ENCODE data around the gene TENT4B. TPM values are rescaled to one million over a fixed set of nuclear protein-coding genes. Genes with fewer than 3 reads are reported as not detected.

The TENT4B gene
- total and polyA plus RNA-seq, 2 experiments from 2014 or later, result 7.7 to 14.8 TPM

- H3K4me2 ChIP-seq, result no peak overlapping the region
- H3K36me3 ChIP-seq (replicated peaks; ENCODE audit: insufficient read depth, low read depth), result no peaks in the 10 kb centered on the region
- no peaks in the 10 kb centered on the region for H3K27me3 ChIP-seq
- no peaks in the 10 kb centered on the region for H4K20me1 ChIP-seq (ENCODE audit: insufficient read depth, poor library complexity, severe bottlenecking)
- H3K27ac ChIP-seq, result no peak overlapping the region
- H2AFZ ChIP-seq, result no peak overlapping the region
- TF ChIP-seq CTCF (IDR thresholded peaks at IDR 0.05; ENCODE audit: poor library complexity) (no peak), EZH2 (IDR thresholded peaks at IDR 0.05; ENCODE audit: borderline replicate concordance) (no peak), EZH2phosphoT487 (IDR thresholded peaks at IDR 0.05; ENCODE audit: low read depth, severe bottlenecking, unreplicated experiment) (no peak)
- no peak for DNase-seq (ENCODE audit: low spot score)
- H3K4me3 ChIP-seq, result no peak overlapping the region
- WGBS (ENCODE audit: low lambda C conversion rate, missing lambda C conversion rate), result 98% methylated on average over 13 of the region's 13 CpGs
- no peaks in the 10 kb centered on the region for H3K9me2 ChIP-seq (replicated peaks; ENCODE audit: insufficient read depth)
- H3K9me3 ChIP-seq (ENCODE audit: low read depth), result no peaks in the 10 kb centered on the region
- peaks cover 16% of the 10 kb centered on the region for H3K4me1 ChIP-seq (ENCODE audit: insufficient read depth)
- H3K79me2 ChIP-seq, result no peaks in the 10 kb centered on the region
These were observed 116.1 kb downstream of the TENT4B start for GRCh38 chr16:50269061-50269705.

- Histone ChIP-seq H2AFZ (no peak overlapping the region), H3K27ac (no peak overlapping the region), H3K4me2 (no peak overlapping the region), H4K20me1 (ENCODE audit: insufficient read depth, poor library complexity, severe bottlenecking) (no peaks in the 10 kb centered on the region), H3K9me3 (ENCODE audit: low read depth) (no peaks in the 10 kb centered on the region), H3K36me3 (replicated peaks; ENCODE audit: insufficient read depth, low read depth) (no peaks in the 10 kb centered on the region), H3K4me3 (no peak overlapping the region), H3K27me3 (no peaks in the 10 kb centered on the region), H3K4me1 (ENCODE audit: insufficient read depth) (peaks cover 16% of the 10 kb centered on the region), H3K9me2 (replicated peaks; ENCODE audit: insufficient read depth) (no peaks in the 10 kb centered on the region), H3K79me2 (no peaks in the 10 kb centered on the region)
- no peak for DNase-seq (ENCODE audit: low spot score)
- 90% methylated on average over 12 of the region's 12 CpGs for WGBS (ENCODE audit: low lambda C conversion rate, missing lambda C conversion rate)
- TF ChIP-seq EZH2 (IDR thresholded peaks at IDR 0.05; ENCODE audit: borderline replicate concordance), result no peak
- no peak for TF ChIP-seq EZH2phosphoT487 (IDR thresholded peaks at IDR 0.05; ENCODE audit: low read depth, severe bottlenecking, unreplicated experiment)
- TF ChIP-seq CTCF (IDR thresholded peaks at IDR 0.05; ENCODE audit: poor library complexity), result no peak
These were observed 116.8 kb downstream of the TENT4B start for GRCh38 chr16:50269769-50270509.

- no peak overlapping the region for H2AFZ ChIP-seq
- DNase-seq (ENCODE audit: low spot score), result no peak
- H3K4me3 ChIP-seq, result no peak overlapping the region
- H4K20me1 ChIP-seq (ENCODE audit: insufficient read depth, poor library complexity, severe bottlenecking), result no peaks in the 10 kb centered on the region
- H3K27me3 ChIP-seq, result no peaks in the 10 kb centered on the region
- peaks cover 16% of the 10 kb centered on the region for H3K4me1 ChIP-seq (ENCODE audit: insufficient read depth)
- 92% methylated on average over 13 of the region's 13 CpGs for WGBS (ENCODE audit: low lambda C conversion rate, missing lambda C conversion rate)
- no peak overlapping the region for H3K27ac ChIP-seq
- no peaks in the 10 kb centered on the region for H3K36me3 ChIP-seq (replicated peaks; ENCODE audit: insufficient read depth, low read depth)
- H3K79me2 ChIP-seq, result no peaks in the 10 kb centered on the region
- H3K9me2 ChIP-seq (replicated peaks; ENCODE audit: insufficient read depth), result no peaks in the 10 kb centered on the region
- no peaks in the 10 kb centered on the region for H3K9me3 ChIP-seq (ENCODE audit: low read depth)
- no peak overlapping the region for H3K4me2 ChIP-seq
- TF ChIP-seq CTCF (IDR thresholded peaks at IDR 0.05; ENCODE audit: poor library complexity) (no peak), EZH2phosphoT487 (IDR thresholded peaks at IDR 0.05; ENCODE audit: low read depth, severe bottlenecking, unreplicated experiment) (no peak), EZH2 (IDR thresholded peaks at IDR 0.05; ENCODE audit: borderline replicate concordance) (no peak)
These were observed 117.5 kb downstream of the TENT4B start for GRCh38 chr16:50270510-50271147.

Measured in hepatocyte (in vitro differentiated cells).